ENCODE results near the gene HCRTR1.

DNA sequence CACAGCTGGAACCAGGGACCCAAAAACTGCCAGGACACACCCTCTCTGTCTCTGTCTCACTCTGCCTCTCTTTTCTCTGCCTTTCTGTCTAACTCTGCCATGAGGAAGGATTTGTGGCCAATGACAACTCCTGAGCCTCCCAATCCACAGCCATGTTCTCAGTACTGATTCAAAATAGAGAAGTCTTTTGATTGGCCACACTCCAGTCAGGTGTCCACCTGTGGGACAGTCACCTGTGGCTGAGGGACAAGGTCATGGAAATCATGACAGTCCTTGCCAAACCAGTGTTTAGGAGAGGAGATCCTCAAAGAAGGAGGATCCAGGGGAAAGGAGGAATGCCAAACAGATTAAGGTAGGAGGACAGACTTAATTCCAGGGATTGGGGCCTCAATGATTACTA lies 25.4 kb upstream of the HCRTR1 start:
- TF ChIP-seq TAF1 (IDR thresholded peaks at IDR 0.05; ENCODE audit: low read depth, low read length) (no peak), POLR2AphosphoS5 (IDR thresholded peaks at IDR 0.05; ENCODE audit: low read depth, low read length) (no peak), POLR2A (IDR thresholded peaks at IDR 0.05; ENCODE audit: low read depth, low read length) (no peak), POU2F2 (IDR thresholded peaks at IDR 0.05; ENCODE audit: low read depth, low read length) (no peak), SPI1 (IDR thresholded peaks at IDR 0.05; ENCODE audit: low read depth, low read length) (no peak)
